ENCODE measurements around the gene DOCK7.
"Not testable (repeated sequence)": the region's sequence is repeated elsewhere in the genome, so short reads cannot be mapped to it uniquely, and the experiment has no call there.

DOCK7 gene, protein sequence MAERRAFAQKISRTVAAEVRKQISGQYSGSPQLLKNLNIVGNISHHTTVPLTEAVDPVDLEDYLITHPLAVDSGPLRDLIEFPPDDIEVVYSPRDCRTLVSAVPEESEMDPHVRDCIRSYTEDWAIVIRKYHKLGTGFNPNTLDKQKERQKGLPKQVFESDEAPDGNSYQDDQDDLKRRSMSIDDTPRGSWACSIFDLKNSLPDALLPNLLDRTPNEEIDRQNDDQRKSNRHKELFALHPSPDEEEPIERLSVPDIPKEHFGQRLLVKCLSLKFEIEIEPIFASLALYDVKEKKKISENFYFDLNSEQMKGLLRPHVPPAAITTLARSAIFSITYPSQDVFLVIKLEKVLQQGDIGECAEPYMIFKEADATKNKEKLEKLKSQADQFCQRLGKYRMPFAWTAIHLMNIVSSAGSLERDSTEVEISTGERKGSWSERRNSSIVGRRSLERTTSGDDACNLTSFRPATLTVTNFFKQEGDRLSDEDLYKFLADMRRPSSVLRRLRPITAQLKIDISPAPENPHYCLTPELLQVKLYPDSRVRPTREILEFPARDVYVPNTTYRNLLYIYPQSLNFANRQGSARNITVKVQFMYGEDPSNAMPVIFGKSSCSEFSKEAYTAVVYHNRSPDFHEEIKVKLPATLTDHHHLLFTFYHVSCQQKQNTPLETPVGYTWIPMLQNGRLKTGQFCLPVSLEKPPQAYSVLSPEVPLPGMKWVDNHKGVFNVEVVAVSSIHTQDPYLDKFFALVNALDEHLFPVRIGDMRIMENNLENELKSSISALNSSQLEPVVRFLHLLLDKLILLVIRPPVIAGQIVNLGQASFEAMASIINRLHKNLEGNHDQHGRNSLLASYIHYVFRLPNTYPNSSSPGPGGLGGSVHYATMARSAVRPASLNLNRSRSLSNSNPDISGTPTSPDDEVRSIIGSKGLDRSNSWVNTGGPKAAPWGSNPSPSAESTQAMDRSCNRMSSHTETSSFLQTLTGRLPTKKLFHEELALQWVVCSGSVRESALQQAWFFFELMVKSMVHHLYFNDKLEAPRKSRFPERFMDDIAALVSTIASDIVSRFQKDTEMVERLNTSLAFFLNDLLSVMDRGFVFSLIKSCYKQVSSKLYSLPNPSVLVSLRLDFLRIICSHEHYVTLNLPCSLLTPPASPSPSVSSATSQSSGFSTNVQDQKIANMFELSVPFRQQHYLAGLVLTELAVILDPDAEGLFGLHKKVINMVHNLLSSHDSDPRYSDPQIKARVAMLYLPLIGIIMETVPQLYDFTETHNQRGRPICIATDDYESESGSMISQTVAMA (N-terminal part only)

DNA sequence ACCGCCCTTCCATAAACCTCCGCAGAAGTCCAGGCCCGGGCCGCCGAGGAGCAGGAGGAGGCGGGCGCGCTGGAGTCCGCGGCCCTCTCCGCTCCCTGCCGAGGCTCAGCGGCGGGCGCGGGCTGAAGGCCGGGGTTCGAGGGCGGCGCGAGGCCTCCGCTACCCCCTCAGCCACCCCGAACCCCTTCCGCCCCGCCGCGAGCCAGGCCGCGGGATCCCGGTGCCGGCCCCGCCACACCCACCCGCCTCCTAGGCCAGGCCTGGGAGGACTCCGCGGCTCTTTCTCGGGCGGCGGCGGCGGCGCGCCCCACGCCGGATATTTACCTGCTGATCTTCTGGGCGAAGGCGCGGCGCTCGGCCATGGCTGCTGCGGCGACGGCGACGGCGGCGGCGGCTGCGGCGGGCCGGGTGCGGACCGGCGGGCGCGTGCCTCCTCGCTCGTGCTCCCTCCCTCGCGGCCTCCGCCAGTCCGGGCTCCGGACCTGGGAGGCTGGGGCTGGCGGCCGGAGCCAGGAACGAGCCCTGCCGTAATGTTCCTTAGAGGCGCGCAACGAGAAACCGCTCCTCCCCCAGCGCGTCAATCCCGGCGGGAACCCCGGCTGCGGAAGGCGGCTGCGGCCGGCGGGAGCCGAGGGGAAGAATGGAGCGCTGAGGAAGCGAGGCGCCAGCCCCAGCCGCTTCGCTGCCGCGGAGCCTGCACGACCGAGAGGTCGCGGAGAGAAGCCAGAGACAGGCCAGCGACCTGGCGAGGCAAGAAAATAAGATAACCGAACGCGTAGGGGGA lies at the start of gene DOCK7:
Gene DOCK7 (minus strand): TSS at position 484 of the 784 bp plus-strand sequence. CDS start 122 bp downstream, at position 362.
- no peak for DNase-seq (ENCODE audit: low read depth, low spot score)

DNA sequence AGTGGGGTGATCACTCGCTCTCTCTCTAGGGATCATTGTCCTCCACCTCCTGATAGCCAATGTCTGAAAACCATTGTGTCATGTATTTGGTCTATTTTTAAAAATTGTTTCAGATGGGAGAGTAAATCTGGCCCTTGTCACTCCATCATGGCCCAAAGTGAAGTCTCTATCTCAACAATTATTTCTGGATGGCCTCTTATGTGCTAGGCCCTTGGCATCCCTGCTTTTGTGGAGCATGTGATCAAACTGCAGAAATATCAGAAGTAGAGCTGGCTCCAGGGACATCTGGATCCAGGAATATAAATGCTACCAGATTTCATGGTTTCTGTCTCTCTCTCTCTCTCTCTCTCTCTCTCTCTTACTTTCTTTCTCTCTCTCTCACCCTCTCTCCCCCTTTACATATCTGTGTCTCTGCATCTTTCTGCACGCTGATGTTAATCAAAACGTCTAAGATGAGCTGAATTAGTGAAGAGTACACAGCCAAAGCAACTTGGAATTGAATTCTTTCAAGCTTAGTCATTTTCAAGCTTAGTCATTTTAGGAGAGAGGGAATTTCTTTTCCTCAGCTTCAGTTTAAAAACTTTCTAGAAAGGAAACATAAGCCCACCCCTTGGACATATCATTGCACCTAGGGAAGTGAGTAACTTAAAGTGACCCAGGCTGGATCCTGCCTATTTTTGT lies 47.4 kb upstream of the DOCK7 start:
- no peak for DNase-seq (ENCODE audit: low read depth, low spot score)

DNA sequence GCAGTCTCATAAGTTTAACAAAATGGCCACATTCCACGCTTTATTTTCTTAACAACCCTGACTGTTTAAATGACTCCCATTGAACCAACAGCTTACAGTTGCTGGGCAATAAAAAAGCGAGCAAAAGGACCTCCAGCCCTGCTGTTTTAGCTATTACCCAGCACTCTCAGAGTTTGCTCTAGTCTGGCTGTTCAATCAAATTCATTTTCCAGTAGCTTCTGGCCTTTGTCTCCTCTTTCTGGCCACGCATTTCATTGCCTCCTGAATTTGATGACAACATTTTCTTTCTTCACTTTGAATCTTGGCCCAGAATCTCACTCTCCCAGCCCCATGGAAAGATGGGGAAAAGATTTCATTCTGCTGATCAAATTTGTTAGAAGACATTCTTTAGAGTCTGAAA lies 44.1 kb upstream of the DOCK7 start:
- DNase-seq (ENCODE audit: low read depth, low spot score), result no peak

DNA sequence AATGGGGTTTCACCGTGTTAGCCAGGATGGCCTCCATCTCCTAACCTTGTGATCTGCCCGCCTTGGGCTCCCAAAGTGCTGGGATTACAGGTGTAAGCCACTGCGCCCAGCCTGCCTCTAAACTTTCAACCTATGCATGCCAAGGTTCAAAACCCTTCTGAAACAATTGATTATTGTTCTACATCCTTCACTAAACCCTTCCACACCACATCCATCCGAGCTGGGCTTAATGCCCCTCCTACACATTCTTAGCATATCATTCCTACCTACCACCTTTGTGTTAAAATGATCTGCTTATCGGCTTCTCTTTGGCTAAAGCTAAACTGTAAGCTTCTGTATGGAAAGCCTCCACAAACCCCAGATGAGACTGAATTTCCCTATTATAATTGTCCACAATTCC lies 40.8 kb upstream of the DOCK7 start:
- no peak for DNase-seq (ENCODE audit: low read depth, low spot score)

DNA sequence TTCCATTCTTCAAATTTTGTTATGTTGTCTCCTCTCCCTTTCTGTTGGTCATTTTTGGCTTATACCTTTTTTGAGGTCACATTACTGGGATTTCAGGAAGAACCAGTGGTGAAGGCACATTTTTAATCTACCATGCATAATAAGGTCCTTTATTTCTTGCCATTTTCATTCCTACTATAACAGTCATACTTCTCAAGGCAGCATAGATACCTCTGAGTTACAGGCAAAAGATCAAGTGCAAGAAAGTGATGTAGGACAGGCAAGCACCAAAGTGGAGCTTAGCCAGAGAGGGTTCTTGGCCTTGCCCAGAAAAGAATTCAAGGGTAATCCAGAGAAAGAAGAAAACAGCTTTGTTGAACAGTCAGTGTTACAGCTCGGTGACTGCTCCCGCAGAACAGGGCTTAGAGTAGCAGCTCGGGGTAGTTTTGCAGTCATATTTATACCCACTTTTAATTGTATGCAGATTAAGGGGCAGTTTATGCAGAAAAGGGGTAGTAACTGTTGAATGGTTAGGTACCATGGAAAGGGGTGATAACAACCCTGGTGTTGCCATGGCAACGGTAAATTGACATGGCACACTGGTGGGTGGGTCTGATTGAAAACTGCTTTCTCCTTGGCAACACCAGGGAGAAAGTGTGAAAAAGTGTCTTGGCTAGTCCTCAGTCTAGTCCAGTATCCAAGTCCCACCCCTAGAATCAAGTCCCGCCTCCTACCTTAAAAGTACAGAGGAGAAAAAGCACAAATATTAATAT lies 39.6 kb upstream of the DOCK7 start:
- DNase-seq (ENCODE audit: low read depth, low spot score), result no peak

DNA sequence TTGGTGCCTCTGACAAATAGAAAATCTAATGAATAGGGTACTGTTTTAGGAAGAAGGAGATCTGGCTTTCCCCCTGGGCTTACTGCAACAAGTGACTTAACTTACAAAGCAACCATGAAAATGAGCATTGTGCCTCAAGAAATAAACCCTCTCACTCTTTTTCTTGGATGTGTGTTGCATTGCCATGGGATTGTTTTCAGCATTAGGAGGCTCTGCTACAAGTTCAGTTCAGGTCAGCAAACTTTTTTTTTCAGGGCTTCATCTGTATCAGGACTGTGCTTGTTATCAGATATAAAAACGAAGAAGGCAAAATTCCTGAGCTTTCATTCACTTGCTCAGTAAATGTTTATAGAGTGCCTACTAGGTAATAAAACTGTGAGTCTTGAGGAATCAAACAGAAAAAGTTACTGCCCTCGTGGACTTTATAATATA lies 37.8 kb upstream of the DOCK7 start:
- no peak for DNase-seq (ENCODE audit: low read depth, low spot score)

DNA sequence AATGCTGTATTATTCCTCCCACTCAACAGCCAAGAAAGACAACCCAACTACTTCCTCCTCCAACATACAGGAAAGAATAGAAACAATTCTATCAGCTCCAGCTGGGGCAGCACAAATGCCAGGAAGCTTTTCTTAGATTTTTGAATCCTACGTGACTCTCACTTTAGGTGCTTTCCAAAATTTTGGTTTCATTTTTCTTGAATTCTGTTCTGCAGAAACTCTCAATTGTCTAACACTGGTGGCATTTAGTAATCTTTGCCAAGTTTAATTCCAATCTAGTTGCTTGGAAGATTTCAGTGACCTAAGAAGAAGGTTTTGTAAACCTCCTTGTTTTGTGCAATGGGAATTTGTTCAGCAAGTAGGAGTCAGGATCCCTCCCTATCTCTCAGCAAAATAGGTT lies 37.1 kb upstream of the DOCK7 start:
- DNase-seq (ENCODE audit: low read depth, low spot score), result no peak

DNA sequence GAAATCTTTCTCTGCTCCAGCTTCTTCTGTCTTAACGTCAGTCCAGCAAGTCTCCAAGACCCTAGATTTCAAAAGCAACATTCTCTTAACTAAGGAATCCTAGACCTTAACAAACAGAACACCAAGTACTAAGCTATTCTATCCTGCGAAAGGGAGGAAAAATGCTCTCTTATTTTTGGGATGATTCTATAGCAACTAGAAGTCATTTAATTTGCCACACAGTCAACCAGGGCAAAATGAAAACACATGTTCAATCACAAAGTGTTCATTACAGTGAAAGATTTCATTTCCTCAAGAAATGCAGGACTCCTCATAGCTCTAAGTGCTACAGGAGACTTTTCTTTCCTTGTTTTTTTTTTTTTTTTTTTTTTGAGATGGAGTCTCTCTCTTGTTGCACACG lies 36.2 kb upstream of the DOCK7 start:
- DNase-seq (ENCODE audit: low read depth, low spot score), result no peak

DNA sequence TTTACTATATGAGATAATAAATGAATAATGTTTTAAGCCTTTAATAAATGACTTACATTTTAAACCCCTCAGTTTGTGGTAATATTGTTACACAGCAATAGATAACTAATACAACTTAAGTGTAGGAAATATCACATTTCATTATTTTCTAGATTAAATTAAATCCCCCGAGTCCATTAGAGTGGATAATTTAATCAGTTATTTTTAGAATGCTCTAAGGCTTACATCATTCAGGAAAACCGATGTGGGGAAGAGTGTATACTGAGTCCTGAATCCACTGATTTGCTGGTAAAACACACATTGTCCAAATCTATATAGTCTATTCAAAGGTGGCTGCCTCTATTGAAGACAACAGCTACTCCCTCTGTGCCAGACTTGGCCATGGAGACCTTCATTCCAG lies 35.7 kb upstream of the DOCK7 start:
- DNase-seq (ENCODE audit: low read depth, low spot score), result no peak

DNA sequence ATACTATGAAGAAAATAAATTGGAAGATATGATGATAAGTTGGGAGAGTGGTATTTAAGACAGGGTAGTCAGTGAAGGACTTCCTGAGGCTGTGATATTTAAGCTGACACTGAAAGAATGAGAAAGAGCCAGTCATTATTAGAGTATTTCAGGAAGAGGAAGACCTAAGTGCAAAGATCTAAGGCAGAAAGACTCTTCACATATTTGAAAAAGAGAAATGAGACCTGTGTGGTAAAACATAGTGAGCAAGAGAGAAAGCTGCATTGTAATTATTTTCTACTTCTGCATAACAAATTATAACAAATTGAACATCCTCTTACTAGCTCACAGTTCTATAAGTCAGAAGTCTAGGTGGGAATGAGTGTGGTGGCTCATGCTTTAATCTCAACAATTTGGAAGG lies 34.6 kb upstream of the DOCK7 start:
- DNase-seq (ENCODE audit: low read depth, low spot score), result no peak

DNA sequence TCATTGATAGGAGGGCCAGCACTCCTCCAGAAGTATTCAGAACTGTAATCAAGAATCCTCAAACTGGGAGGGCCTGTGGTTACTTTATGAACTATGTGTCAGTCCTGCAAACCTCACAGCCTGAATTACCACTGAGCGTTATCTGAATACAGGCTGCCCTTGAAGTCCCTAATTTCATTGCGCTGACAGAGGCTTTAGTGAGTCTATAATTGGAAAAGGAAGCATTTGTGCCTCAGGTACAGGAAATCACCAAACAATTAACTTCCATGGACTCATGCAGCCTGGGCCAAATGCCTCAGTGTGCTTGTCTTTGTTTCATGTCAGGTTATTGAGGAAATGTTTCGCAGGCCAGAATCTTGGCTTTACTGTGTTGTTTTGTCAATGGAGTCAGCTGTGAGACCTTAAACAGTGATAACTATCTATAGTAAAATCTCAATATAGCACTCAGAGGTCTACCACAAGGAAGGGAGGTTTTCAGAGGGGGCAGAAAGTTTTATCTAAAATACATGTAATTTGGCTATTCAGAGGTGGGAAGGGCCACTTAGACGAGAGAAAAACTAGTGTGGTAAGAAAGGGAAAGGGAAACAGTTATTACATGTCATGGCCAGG lies 32.9 kb upstream of the DOCK7 start:
- no peak for DNase-seq (ENCODE audit: low read depth, low spot score)

DNA sequence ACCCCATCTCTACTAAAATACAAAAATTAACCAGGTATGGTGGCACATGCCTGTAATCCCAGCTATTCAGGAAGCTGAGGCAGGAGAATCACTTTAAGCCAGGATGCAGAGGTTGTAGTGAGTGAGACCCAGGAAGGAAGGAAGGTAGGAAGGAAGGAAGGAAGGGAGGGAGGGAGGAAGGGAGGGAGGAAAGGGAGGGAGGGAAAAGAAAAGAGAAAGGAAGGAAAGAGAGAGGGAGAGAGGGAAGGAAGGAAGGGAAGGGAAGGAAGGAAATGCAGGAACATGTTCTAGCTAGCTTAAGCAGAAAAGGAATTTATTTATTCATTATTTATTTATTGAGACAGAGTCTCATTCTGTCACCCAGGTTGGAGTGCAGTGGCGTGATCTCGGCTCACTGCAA lies 30.2 kb upstream of the DOCK7 start:
- not testable (repeated sequence) for DNase-seq (ENCODE audit: low read depth, low spot score)

DNA sequence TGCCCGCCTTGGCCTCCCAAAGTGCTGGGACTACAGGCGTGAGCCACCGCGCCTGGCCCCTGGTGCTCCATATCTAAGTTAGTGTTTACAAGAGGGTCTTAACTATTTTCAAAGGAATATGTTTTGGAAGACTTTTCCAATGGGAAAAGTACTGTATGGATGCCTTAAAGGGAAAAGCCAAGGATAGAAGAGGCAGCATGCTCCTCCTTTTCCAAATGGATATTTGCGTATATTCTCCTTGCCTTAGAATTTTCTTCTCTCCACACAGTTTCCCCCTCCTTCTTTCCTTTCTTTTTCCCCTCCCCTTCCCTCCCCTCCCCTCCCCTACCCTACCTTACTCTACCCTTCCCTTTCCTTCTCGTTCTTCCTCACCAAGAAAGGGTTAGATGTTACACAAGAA lies 29.3 kb upstream of the DOCK7 start:
- DNase-seq (ENCODE audit: low read depth, low spot score), result no peak

DNA sequence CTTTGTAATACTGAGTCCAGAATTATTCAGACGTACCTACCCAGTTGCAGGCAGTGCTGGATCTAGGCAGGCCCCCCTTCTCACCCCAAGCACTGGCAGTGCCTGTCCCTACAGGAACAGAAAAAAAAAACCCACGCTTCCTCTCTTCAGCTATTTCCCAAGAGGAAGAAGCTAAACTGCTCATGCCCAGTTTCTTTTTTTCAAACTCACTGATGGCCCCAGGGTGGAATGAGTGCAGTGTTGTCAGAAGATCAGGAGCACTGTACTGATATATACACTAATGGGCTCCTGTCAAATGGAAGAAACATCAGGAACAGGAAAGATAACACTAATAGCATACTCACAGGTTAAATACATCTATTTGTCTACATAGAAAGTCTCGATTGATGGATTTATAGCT lies 28.2 kb upstream of the DOCK7 start:
- DNase-seq (ENCODE audit: low read depth, low spot score), result no peak

DNA sequence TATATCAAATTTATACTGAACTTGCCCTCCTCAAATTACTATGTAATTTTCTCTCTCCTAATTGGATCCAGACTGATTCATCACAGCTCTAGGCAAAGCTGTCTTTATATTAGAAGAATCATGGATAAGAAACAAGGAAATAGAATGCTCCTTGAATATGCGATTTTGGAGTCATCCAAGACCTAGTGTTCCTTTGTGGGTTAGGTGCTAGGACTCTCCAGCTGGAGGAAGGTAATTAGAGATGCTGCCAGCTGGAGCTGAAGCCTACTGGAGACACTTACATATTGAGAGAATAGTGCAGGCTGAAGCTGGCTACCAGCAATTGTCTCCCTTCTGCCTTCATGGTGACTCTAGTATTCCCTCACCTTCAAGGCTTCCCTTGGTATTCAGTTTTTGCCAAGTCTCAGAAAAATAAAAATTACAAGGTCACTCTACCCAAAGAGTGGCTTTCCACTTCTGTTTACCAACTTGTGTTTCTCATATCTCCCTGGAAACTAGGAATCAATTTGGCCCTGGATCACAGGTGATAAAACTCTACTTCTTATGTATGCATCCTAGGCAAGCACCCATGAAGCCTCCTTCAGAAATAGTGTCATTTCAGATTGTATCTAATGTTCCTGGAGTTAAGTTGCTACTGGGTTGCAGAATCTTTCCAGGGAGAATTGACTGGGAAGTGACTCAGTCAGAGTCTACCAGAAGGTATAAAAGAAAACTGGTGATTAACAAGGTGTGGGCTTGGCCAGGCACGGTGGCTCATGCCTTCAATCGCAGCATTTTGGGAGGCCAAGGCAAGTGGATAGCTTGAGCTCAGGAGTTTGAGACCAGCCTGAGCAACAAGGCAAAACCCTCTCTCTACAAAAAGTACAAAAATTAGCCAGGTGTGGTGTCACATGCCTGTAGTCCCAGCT lies 24.4 kb upstream of the DOCK7 start:
- no peak for DNase-seq (ENCODE audit: low read depth, low spot score)

DNA sequence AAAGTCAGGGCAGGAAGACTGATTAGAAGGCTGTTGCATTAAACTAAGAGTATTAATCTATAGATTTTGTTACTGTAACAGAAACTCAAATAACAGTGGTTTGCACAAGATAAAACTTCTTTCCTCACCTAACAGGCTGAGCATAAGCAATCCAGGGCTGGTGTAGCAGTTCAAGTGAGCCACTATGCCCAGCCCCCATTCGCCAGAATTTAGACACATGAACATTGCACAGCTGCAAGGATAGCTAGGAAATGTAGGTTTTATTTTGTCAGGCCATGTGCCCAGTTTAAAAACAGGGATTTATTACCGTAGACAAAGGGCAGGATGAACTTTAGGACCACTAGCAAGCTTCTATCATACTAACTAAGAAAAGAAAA lies 19.5 kb upstream of the DOCK7 start:
- DNase-seq (ENCODE audit: low read depth, low spot score), result no peak

DNA sequence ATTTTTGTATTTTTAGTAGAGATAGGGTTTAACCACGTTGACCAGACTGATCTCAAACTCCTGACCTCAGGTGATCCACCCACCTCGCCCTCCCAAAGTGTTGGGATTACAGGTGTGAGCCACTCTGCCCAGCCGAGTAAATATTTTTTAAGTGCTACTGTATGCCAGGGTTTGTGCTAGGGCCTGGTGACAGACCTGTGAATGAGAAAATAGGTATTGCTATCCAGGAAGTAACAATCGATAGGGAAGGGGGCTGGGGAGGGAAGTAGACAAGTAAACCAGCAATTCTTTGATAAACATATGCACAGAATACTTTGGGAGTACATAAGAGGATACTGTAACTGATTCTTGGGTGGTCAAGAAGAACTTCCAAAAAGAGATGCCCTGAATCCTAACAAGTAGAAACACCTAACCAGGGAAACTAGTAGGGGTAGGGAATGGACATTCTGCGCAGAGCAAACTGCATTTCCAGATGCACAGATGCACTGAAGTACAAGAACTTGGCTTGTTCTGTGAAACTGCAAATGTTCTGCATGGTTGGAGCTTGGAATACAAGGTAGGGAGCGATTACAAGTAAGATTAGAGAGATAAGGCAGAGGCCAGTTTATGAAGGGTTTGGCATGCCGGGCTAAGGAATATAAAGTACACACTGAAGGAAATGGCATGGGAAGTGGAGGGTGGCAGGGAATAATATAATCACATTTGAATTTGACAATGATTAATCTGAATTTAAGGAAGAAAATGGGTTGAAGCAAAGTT lies 19.0 kb upstream of the DOCK7 start:
- no peak for DNase-seq (ENCODE audit: low read depth, low spot score)

DNA sequence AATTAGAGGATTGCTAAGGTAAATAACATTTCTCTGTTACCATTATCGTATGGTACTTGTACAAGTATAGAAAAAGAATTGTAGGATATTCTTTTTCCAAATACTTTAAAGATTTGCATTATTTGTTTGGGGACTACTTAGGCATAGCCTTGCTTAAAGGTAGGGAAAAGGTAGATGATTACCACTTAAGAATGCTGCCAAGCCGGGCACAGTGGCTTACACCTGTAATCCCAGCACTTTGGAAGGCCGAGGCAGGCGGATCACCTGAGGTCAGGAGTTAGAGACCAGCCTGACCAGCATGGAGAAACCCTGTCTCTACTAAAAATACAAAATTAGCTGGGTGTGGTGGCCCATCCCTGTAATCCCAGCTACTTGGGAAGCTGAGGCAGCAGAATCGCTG lies 10.0 kb upstream of the DOCK7 start:
- not testable (repeated sequence) for DNase-seq (ENCODE audit: low read depth, low spot score)

Data from brain pericyte (primary cell).